EL (cell line): ENCODE measurements around the gene CAMKMT.
"Not testable (repeated sequence)": the region's sequence is repeated elsewhere in the genome, so short reads cannot be mapped to it uniquely, and the experiment has no call there.

Source experiments
- DNase-seq: peaks from one replicate; pipeline ENCODE4 v3.0.0-alpha.2; 2016

Gene CAMKMT

GRCh38 chr2:44450082-44450481 lies 88.3 kb downstream of the CAMKMT start:
- DNase-seq, result no peak

- DNase-seq, result peak; percentile 2
Observed at GRCh38 chr2:44450806-44451205, 89.1 kb downstream of the CAMKMT start.

- DNase-seq, result no peak
Observed at GRCh38 chr2:44452069-44452583, 90.4 kb downstream of the CAMKMT start.

GRCh38 chr2:44453259-44453658 lies 91.5 kb downstream of the CAMKMT start:
- DNase-seq, result no peak

- no peak for DNase-seq
Observed at GRCh38 chr2:44455877-44456276, 94.1 kb downstream of the CAMKMT start.

- no peak for DNase-seq
Observed at GRCh38 chr2:44456946-44457345, 95.2 kb downstream of the CAMKMT start.

- no peak for DNase-seq
Observed at GRCh38 chr2:44459739-44460138, 98.0 kb downstream of the CAMKMT start.

- DNase-seq, result no peak
Observed at GRCh38 chr2:44462934-44463849, 101.4 kb downstream of the CAMKMT start.

- DNase-seq, result no peak
Observed at GRCh38 chr2:44464437-44464836, 102.7 kb downstream of the CAMKMT start.

- DNase-seq, result no peak
Observed at GRCh38 chr2:44470151-44470550, 108.4 kb downstream of the CAMKMT start.

- DNase-seq, result no peak
Observed at GRCh38 chr2:44477657-44478414, 116.1 kb downstream of the CAMKMT start.

- DNase-seq, result peak; percentile 80
Observed at GRCh38 chr2:44479127-44479887, 117.6 kb downstream of the CAMKMT start.

- DNase-seq, result no peak
Observed at GRCh38 chr2:44480068-44480467, 118.3 kb downstream of the CAMKMT start.

- no peak for DNase-seq
Observed at GRCh38 chr2:44487052-44487451, 125.3 kb downstream of the CAMKMT start.

GRCh38 chr2:44490726-44491125 lies 129.0 kb downstream of the CAMKMT start:
- no peak for DNase-seq

- no peak for DNase-seq
Observed at GRCh38 chr2:44494006-44494405, 132.3 kb downstream of the CAMKMT start.

GRCh38 chr2:44495035-44495434 lies 133.3 kb downstream of the CAMKMT start:
- no peak for DNase-seq

GRCh38 chr2:44495544-44495943 lies 133.8 kb downstream of the CAMKMT start:
- DNase-seq, result no peak

GRCh38 chr2:44496130-44496529 lies 134.4 kb downstream of the CAMKMT start:
- DNase-seq, result no peak

GRCh38 chr2:44498551-44498950 lies 136.8 kb downstream of the CAMKMT start:
- no peak for DNase-seq

GRCh38 chr2:44505664-44506063 lies 143.9 kb downstream of the CAMKMT start:
- not testable (repeated sequence) for DNase-seq

- no peak for DNase-seq
Observed at GRCh38 chr2:44510246-44510645, 148.5 kb downstream of the CAMKMT start.

- DNase-seq, result no peak
Observed at GRCh38 chr2:44515416-44515815, 153.7 kb downstream of the CAMKMT start.
